GM12878 (cell line): Measurements from ENCODE around the gene CELF2. TPM values are rescaled to one million over a fixed set of nuclear protein-coding genes. Genes with fewer than 3 reads are reported as not detected.

Experiments
- ATAC-seq: fragments of 200-7000 bp; cut with Tn5 transposase; 3 replicates; pipeline ENCODE4 v1.9.1; 2020; ENCODE audit warnings: mild to moderate bottlenecking, moderate library complexity
- BruUV-seq: library from RNA; stranded (reverse); fragments of 400-500 nt; replicated peaks from 2 replicates; lab custom pipeline; 2021; lab: Mats Ljungman, UMichigan
- CTCF ChIA-PET: fragments of 300-600 bp; sonication (Branson Sonifier 250); formaldehyde crosslinking; extraction: SDS; loops from one replicate; lab custom pipeline; 2021; ENCODE audit warnings: inconsistent platforms; lab: Yijun Ruan, JAX
- POLR2A ChIA-PET: fragments of 350-600 bp; formaldehyde crosslinking; extraction: SDS; loops from one replicate; lab custom pipeline; 2021; ENCODE audit warnings: inconsistent platforms; lab: Charles Lee
- RAD21 ChIA-PET: fragments of 300-600 bp; sonication (Branson Sonifier 250); formaldehyde crosslinking; loops from one replicate; lab custom pipeline; 2023; ENCODE audit warnings: antibody characterized with exemption; ENCODE audit not compliant: unreplicated experiment; lab: Charles Lee
- SMC1A ChIA-PET: fragments of 300-600 bp; sonication (Branson Sonifier 250); formaldehyde crosslinking; loops from one replicate; lab custom pipeline; 2023; ENCODE audit not compliant: unreplicated experiment, uncharacterized antibody; lab: Charles Lee
- DNase-seq: peaks from one replicate; pipeline ENCODE4 v3.0.0-alpha.2; 2011; ENCODE audit warnings: low read depth, low spot score
- FAIRE-seq: peaks from 3 replicates; lab custom pipeline; 2011; peaks lifted over from hg19 to GRCh38; lab: Jason Lieb, UNC
- H2AFZ ChIP-seq: 2 replicates; pipeline ENCODE4 v1.6.0; 2011; ENCODE audit warnings: low read depth, low read length, control low read depth; ENCODE audit not compliant: control insufficient read depth
- H3K27ac ChIP-seq: 2 replicates; pipeline ENCODE4 v1.5.1; 2011; ENCODE audit warnings: control low read depth; ENCODE audit not compliant: control insufficient read depth, insufficient read depth
- H3K27me3 ChIP-seq, 2 experiments: replicated peaks in 1 of 2; 2 replicates each; pipeline versions ENCODE4 v1.6.0 to v1.6.1; 2011; ENCODE audit warnings: low read length in 1 of 2; ENCODE audit not compliant: control insufficient read depth in 2 of 2, insufficient read depth in 2 of 2
- H3K36me3 ChIP-seq, 2 experiments: 2 replicates each; pipeline ENCODE4 v1.5.1; 2011; ENCODE audit warnings: low read length in 1 of 2; ENCODE audit not compliant: control insufficient read depth in 2 of 2, insufficient read depth in 2 of 2
- H3K4me1 ChIP-seq: 2 replicates; pipeline ENCODE4 v1.6.1; 2011; ENCODE audit warnings: mild to moderate bottlenecking, low read length, moderate library complexity, mixed read lengths; ENCODE audit not compliant: control insufficient read depth, insufficient read depth
- H3K4me2 ChIP-seq: 2 replicates; pipeline ENCODE4 v1.6.0; 2011; ENCODE audit warnings: control low read depth; ENCODE audit not compliant: control insufficient read depth, insufficient read depth
- H3K4me3 ChIP-seq: fragments of 200-600 bp; sonication (generic); 2 replicates; pipeline ENCODE4 v1.5.1; 2016
- H3K79me2 ChIP-seq: 2 replicates; pipeline ENCODE4 v1.6.0; 2011; ENCODE audit warnings: low read length; ENCODE audit not compliant: control insufficient read depth, insufficient read depth
- H3K9ac ChIP-seq: 2 replicates; pipeline ENCODE4 v1.8.0; 2011; ENCODE audit warnings: low read length, control low read depth, mixed read lengths; ENCODE audit not compliant: control insufficient read depth, insufficient read depth
- H3K9me3 ChIP-seq: replicated peaks from 3 replicates; pipeline ENCODE4 v1.5.1; 2011; ENCODE audit warnings: mild to moderate bottlenecking, low read length; ENCODE audit not compliant: control insufficient read depth, insufficient read depth
- H4K20me1 ChIP-seq: 2 replicates; pipeline ENCODE4 v1.6.0; 2011; ENCODE audit not compliant: control insufficient read depth, insufficient read depth
- CBX3 ChIP-seq: fragments of 200-600 bp; sonication (generic); IDR thresholded peaks from 2 replicates; pipeline ENCODE4 v1.6.1; 2016; ENCODE audit warnings: low read depth, borderline replicate concordance
- CEBPZ ChIP-seq: fragments of 150-350 bp; IDR thresholded peaks from 2 replicates; pipeline ENCODE4 v1.6.1; 2016; ENCODE audit warnings: low read depth, low read length
- MEF2B ChIP-seq: fragments of 450-650 bp; IDR thresholded peaks from 2 replicates; pipeline ENCODE4 v1.6.1; 2018; ENCODE audit warnings: mild to moderate bottlenecking, moderate library complexity; ENCODE audit not compliant: partially characterized antibody, poor library complexity, severe bottlenecking
- NFIC ChIP-seq: IDR thresholded peaks from 2 replicates; pipeline ENCODE4 v1.6.1; 2012; ENCODE audit warnings: low read depth, mild to moderate bottlenecking, inconsistent platforms, low read length, moderate library complexity
- NR2C2 ChIP-seq: IDR thresholded peaks from 2 replicates; pipeline ENCODE4 v1.6.1; 2011; ENCODE audit warnings: borderline replicate concordance, low read depth; ENCODE audit not compliant: control insufficient read depth, insufficient read length
- SRF ChIP-seq, 2 experiments: IDR thresholded peaks; 2 replicates each; pipeline ENCODE4 v1.6.1; 2011; ENCODE audit warnings: low read depth in 2 of 2, low read length in 2 of 2, mild to moderate bottlenecking in 1 of 2, moderate library complexity in 1 of 2
- WGBS: methylation state at CpG from one replicate; pipeline ENCODE4 v1.1.6; 2016; ENCODE audit warnings: low lambda C conversion rate; ENCODE audit not compliant: insufficient replicate concordance, insufficient coverage; ENCODE audit errors: missing lambda C conversion rate; 5-methylcytosine and 5-hydroxymethylcytosine counted together
- in situ Hi-C: fragments of 300-500 bp; cut with MboI; formaldehyde crosslinking; loops from 9 replicates; pipeline ENCODE4 v1.14.3; 2018; ENCODE audit warnings: mixed read lengths
- intact Hi-C: fragments of 100-400 bp; cut with micrococcal nuclease; formaldehyde crosslinking; loops from one replicate; pipeline ENCODE4 v1.14.2; 2022; ENCODE audit not compliant: unreplicated experiment
- polyA plus RNA-seq, 11 experiments: library from polyadenylated mRNA; depleted of rRNA in 4 of 11; unstranded in 6 of 11; stranded (reverse) in 5 of 11; fragments of >200 nt; fragmentation: Nextera tagmentation in 4 of 11; fragmentation: Illumina TruSeq in 1 of 11; extraction: Ambion mirVana in 4 of 11; extraction: Trizol in 1 of 11; gene quantifications; 1 replicate in 1 of 11; 2 replicates in 10 of 11; pipeline versions ENCODE4 v1.2.1 to v1.2.3, GENCODE V29; 2011 to 2016; ENCODE audit warnings: inconsistent platforms in 2 of 11, missing spikeins in 2 of 11, low read depth in 1 of 11
- total RNA-seq, 4 experiments: library from RNA; depleted of rRNA in 3 of 4; stranded (reverse); fragments of >200 nt in 3 of 4; fragmentation: Illumina TruSeq in 1 of 4; extraction: Trizol in 1 of 4; gene quantifications; 2 replicates each; pipeline versions ENCODE4 v1.2.1 to v1.2.3, GENCODE V29; 2013 to 2021
- TF ChIP-seq, protein P1 (sequence below): fragments of 450-650 bp; formaldehyde crosslinking; IDR thresholded peaks from 2 replicates; pipeline ENCODE4 v1.4.0; 2020; ENCODE audit warnings: mild to moderate bottlenecking, moderate library complexity
- TF ChIP-seq, protein P2 (sequence below): IDR thresholded peaks from 2 replicates; pipeline ENCODE4 v1.6.1; 2012; ENCODE audit warnings: low read depth, low read length, improper control_type of control experiment

The CELF2 gene
- total and polyA plus RNA-seq, 10 of the 15 experiments (the other 5 are each of a cell fraction or from before 2014, with no cell fraction given) = 20.8 to 129 (median 86.3) TPM

DNA sequence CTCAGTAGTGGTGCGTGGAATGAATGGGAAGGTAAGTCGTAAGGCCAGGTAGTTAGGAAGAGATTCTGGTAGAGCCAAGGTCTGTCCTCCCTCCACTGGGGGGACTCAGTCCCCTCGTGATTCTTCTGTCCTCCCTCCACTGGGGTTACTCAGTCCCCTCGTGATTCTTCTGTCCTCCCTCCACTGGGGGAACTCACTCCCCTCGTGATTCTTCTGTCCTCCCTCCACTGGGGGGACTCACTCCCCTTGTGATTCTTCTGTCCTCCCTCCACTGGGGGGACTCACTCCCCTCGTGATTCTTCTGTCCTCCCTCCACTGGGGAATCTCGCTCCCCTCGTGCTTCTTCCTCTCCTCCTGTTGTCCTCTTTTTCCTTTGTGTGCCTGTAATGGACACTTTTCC, 125.1 kb downstream of the CELF2 start (continued):
- TF ChIP-seq, protein P1, sequence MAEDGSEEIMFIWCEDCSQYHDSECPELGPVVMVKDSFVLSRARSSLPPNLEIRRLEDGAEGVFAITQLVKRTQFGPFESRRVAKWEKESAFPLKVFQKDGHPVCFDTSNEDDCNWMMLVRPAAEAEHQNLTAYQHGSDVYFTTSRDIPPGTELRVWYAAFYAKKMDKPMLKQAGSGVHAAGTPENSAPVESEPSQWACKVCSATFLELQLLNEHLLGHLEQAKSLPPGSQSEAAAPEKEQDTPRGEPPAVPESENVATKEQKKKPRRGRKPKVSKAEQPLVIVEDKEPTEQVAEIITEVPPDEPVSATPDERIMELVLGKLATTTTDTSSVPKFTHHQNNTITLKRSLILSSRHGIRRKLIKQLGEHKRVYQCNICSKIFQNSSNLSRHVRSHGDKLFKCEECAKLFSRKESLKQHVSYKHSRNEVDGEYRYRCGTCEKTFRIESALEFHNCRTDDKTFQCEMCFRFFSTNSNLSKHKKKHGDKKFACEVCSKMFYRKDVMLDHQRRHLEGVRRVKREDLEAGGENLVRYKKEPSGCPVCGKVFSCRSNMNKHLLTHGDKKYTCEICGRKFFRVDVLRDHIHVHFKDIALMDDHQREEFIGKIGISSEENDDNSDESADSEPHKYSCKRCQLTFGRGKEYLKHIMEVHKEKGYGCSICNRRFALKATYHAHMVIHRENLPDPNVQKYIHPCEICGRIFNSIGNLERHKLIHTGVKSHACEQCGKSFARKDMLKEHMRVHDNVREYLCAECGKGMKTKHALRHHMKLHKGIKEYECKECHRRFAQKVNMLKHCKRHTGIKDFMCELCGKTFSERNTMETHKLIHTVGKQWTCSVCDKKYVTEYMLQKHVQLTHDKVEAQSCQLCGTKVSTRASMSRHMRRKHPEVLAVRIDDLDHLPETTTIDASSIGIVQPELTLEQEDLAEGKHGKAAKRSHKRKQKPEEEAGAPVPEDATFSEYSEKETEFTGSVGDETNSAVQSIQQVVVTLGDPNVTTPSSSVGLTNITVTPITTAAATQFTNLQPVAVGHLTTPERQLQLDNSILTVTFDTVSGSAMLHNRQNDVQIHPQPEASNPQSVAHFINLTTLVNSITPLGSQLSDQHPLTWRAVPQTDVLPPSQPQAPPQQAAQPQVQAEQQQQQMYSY (CRISPR knock-in tag) = no peak
- TF ChIP-seq CEBPZ (no peak), NFIC (no peak)

DNA sequence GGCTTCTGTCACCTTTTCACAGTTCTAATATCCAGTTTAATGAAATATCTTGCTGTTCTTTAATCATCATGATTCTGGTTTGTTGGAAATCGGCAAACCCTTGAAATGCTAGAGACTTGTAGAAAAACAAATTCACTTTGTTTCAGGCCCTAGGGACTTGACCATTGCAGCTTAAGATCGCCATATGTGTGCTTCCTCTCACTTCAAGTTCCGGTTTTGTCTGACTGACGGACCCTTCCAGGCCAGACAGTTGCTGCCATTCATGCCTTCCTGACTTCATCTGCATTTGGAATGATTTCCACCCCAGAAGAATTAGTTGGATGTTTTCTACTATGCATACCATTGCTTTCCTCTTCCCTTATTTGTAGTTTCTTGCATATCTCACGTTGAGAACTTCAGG, 125.6 kb downstream of the CELF2 start:
- no peak overlapping the region; the same call in 1 of the 2 replicates for H2AFZ ChIP-seq
- DNase-seq = no peak
- no peak overlapping the region for H3K4me2 ChIP-seq
- in situ Hi-C loops = no loop called here
- ATAC-seq = no peak
- whole genome bisulfite sequencing = 25% methylated on average over 5 of the region's 5 CpGs
- FAIRE-seq = no peak
- no peaks in the 10 kb centered on the region for H4K20me1 ChIP-seq
- CTCF ChIA-PET = interaction anchor here (0.8 to 5.1 kb wide), 6 partner anchors 21 to 128 kb away, joined by 3 to 39 read pairs (median 5); no protein-coding TSS in a partner anchor
- no peak overlapping the region for H3K9ac ChIP-seq
- no peaks in the 10 kb centered on the region for H3K79me2 ChIP-seq
- H3K4me1 ChIP-seq = peaks cover 12% of the 10 kb centered on the region
- no peak overlapping the region for H3K4me3 ChIP-seq
- H3K27me3 ChIP-seq = no peaks in the 10 kb centered on the region
- TF ChIP-seq SRF (IDR thresholded peaks at IDR 0.05; ENCODE audit: low read depth in 2 of 2, low read length in 2 of 2) (peak; percentile 67 to 84; a peak in 3 of 4 replicates), CBX3 (no peak), NR2C2 (no peak), MEF2B (peak; percentile 26)
- TF ChIP-seq, protein P2, sequence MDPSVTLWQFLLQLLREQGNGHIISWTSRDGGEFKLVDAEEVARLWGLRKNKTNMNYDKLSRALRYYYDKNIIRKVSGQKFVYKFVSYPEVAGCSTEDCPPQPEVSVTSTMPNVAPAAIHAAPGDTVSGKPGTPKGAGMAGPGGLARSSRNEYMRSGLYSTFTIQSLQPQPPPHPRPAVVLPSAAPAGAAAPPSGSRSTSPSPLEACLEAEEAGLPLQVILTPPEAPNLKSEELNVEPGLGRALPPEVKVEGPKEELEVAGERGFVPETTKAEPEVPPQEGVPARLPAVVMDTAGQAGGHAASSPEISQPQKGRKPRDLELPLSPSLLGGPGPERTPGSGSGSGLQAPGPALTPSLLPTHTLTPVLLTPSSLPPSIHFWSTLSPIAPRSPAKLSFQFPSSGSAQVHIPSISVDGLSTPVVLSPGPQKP = peak; percentile 78
- SMC1A ChIA-PET = interaction anchor here (0.5 to 9.5 kb wide), 5 partner anchors 17 to 257 kb away, joined by 3 to 99 read pairs (median 5); no protein-coding TSS in a partner anchor
- H3K27ac ChIP-seq = no peak overlapping the region
- no peaks in the 10 kb centered on the region for H3K36me3 ChIP-seq
- no TSS peak for BruUV-seq
- no peaks in the 10 kb centered on the region for H3K9me3 ChIP-seq
- POLR2A ChIA-PET = no interaction called here
- RAD21 ChIA-PET = interaction anchor here (0.8 to 5.1 kb wide), 3 partner anchors 21 to 31 kb away, joined by 3 to 57 read pairs (median 3); no protein-coding TSS in a partner anchor
- intact Hi-C loops = no loop called here
